ENCODE data around the gene APBA2. TPM values are rescaled to one million over a fixed set of nuclear protein-coding genes. Genes with fewer than 3 reads are reported as not detected.

The APBA2 gene
- total and polyA plus RNA-seq, 2 of the 13 experiments (the other 11 are each of a cell fraction or from before 2014, with no cell fraction given), result 0.62 to 2.3 TPM

- in situ Hi-C loops (cut with HindIII; ENCODE audit: extremely low pct_ligation_motif_present, low pct_unique_long_range_greater_than_20kb), result no loop called here
- Histone ChIP-seq H3K4me3 (replicated peaks in 1 of 3; ENCODE audit: insufficient read depth in 1 of 3, low read depth in 2 of 3, low read length in 3 of 3) (no peak overlapping the region), H3K9ac (ENCODE audit: insufficient read depth, low read depth, low read length) (no peak overlapping the region), H3K4me2 (ENCODE audit: low read depth, low read length) (no peak overlapping the region), H3K4me1 (ENCODE audit: insufficient read depth, low read length) (no peaks in the 10 kb centered on the region), H4K20me1 (ENCODE audit: insufficient read depth, low read length) (no peaks in the 10 kb centered on the region), H3K79me2 (ENCODE audit: insufficient read depth, low read length) (no peaks in the 10 kb centered on the region), H3K9me3 (ENCODE audit: low read length) (no peaks in the 10 kb centered on the region), H3K27ac (ENCODE audit: extremely low read length, insufficient read depth, low read length) (no peak overlapping the region), H2AFZ (ENCODE audit: low read length) (no peak overlapping the region), H3K27me3 (ENCODE audit: control insufficient read depth in 1 of 2, insufficient read depth in 2 of 2, low read length in 2 of 2) (0 out of 5 replicates have a peak, but pooled peaks cover 0 to 3% of the 10 kb centered on the region in 2 experiments), H3K36me3 (replicated peaks in 1 of 2; ENCODE audit: control insufficient read depth in 1 of 2, insufficient read depth in 2 of 2, low read length in 2 of 2) (no peaks in the 10 kb centered on the region)
- intact Hi-C loops (cut with micrococcal nuclease; ENCODE audit: unreplicated experiment), result no loop called here
- FAIRE-seq (no peak), ATAC-seq (no peak), DNase-seq (ENCODE audit: low spot score) (no peak)
- ChIA-PET POLR2A (no interaction called here), CTCF (ENCODE audit: low intra/inter-chr PET ratio, low total read pairs) (no interaction called here)
- BruUV-seq (replicated peaks), result no TSS peak
- TF ChIP-seq ZNF207 (IDR thresholded peaks at IDR 0.05; ENCODE audit: borderline replicate concordance) (no peak), ZC3H13 (CRISPR knock-in tag; IDR thresholded peaks at IDR 0.05) (no peak), ZNF24 (IDR thresholded peaks at IDR 0.05) (no peak), ETV5 (CRISPR knock-in tag; IDR thresholded peaks at IDR 0.05; ENCODE audit: borderline replicate concordance) (no peak), LCORL (IDR thresholded peaks at IDR 0.05) (no peak), LCORL (CRISPR knock-in tag; IDR thresholded peaks at IDR 0.05) (no peak), ZNF781 (CRISPR knock-in tag; IDR thresholded peaks at IDR 0.05; ENCODE audit: borderline replicate concordance, not compliant biosample characterization) (no peak), NKX3-1 (CRISPR knock-in tag; IDR thresholded peaks at IDR 0.05) (no peak), SP140L (CRISPR knock-in tag; IDR thresholded peaks at IDR 0.05; ENCODE audit: borderline replicate concordance) (no peak), REST (IDR thresholded peaks at IDR 0.05; ENCODE audit: borderline replicate concordance in 1 of 2, low read depth in 1 of 2, low read length in 2 of 2) (no peak), FOXM1 (CRISPR knock-in tag; IDR thresholded peaks at IDR 0.05) (no peak), ZBTB2 (CRISPR knock-in tag; IDR thresholded peaks at IDR 0.05; ENCODE audit: low read depth) (no peak), KLF6 (CRISPR knock-in tag; IDR thresholded peaks at IDR 0.05) (no peak), JUND (CRISPR knock-in tag; IDR thresholded peaks at IDR 0.05) (no peak)
- 62% methylated on average over 12 of the region's 18 CpGs for WGBS (ENCODE audit: low lambda C conversion rate)
Measured at GRCh38 chr15:28900041-28900891, 14.5 kb downstream of the APBA2 start.

Data from HepG2 (cell line).